Erythroblast (primary cell): ENCODE results near the gene UBR2.

Experiments
- GATA1 ChIP-seq: IDR thresholded peaks from 2 replicates; pipeline ENCODE4 v1.6.1; 2011; ENCODE audit warnings: low read depth, mild to moderate bottlenecking, control low read depth, low read length, moderate library complexity
- POLR2A ChIP-seq: IDR thresholded peaks from 2 replicates; pipeline ENCODE4 v1.6.1; 2011; ENCODE audit warnings: mild to moderate bottlenecking, low read length

DNA sequence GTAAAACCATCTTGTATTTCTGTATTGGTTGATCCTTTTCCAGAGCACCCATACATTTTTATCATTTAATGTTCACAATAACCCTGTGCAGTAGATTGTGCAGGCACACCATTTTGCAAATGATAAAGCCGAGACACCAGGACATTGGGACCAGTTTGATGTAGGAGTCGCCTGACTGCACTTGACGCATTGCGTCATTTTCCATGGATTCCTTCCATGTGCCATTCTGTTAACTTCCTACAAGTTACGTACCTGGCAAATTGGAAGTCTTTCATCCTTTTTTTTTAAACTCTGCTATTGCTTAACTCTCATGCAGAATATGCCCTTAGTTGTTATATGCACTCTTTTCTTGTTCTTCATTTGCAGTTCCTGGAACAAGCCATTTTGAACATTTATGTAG is 115.5 kb downstream of the UBR2 start:
- no peak for TF ChIP-seq POLR2A
- TF ChIP-seq GATA1 = no peak
